Trophoblast cell (in vitro differentiated cells and primary cell): Measurements from ENCODE around the gene ALOX15.
"Not testable (repeated sequence)": the region's sequence is repeated elsewhere in the genome, so short reads cannot be mapped to it uniquely, and the experiment has no call there.

ENCODE experiments used
- DNase-seq, 2 donors: peaks; one replicate each; pipeline ENCODE4 v3.0.0-alpha.2; 2016
- H2AFZ ChIP-seq: 2 replicates; pipeline ENCODE4 v1.6.1; 2013; ENCODE audit warnings: low read length, moderate library complexity, mild to moderate bottlenecking; ENCODE audit not compliant: insufficient read depth, poor library complexity
- H2AK5ac ChIP-seq: 2 replicates; pipeline ENCODE4 v1.6.1; 2013; ENCODE audit warnings: mild to moderate bottlenecking, low read length
- H2BK120ac ChIP-seq: 2 replicates; pipeline ENCODE4 v1.6.1; 2013; ENCODE audit warnings: low read length, mild to moderate bottlenecking, moderate library complexity; ENCODE audit not compliant: insufficient read depth, poor library complexity
- H2BK12ac ChIP-seq: 2 replicates; pipeline ENCODE4 v1.6.1; 2013; ENCODE audit warnings: mild to moderate bottlenecking, low read length, moderate library complexity
- H2BK5ac ChIP-seq: 2 replicates; pipeline ENCODE4 v1.6.1; 2013; ENCODE audit warnings: low read length, low read depth, moderate library complexity, mild to moderate bottlenecking; ENCODE audit not compliant: poor library complexity
- H3K14ac ChIP-seq: 2 replicates; pipeline ENCODE4 v1.6.1; 2013; ENCODE audit warnings: mild to moderate bottlenecking, low read length
- H3K18ac ChIP-seq: 2 replicates; pipeline ENCODE4 v1.6.1; 2013; ENCODE audit warnings: mild to moderate bottlenecking, low read length
- H3K23ac ChIP-seq: 2 replicates; pipeline ENCODE4 v1.6.1; 2013; ENCODE audit warnings: low read length
- H3K27ac ChIP-seq: 2 replicates; pipeline ENCODE4 v1.5.1; 2013; ENCODE audit warnings: low read depth, mild to moderate bottlenecking, inconsistent platforms, low read length, moderate library complexity
- H3K27me3 ChIP-seq: 2 replicates; pipeline ENCODE4 v1.6.1; 2013; ENCODE audit warnings: inconsistent platforms, mild to moderate bottlenecking, low read length, moderate library complexity; ENCODE audit not compliant: insufficient read depth
- H3K36me3 ChIP-seq, 2 experiments: 1 replicate in 1 of 2; 2 replicates in 1 of 2; pipeline ENCODE4 v1.6.1; 2013; ENCODE audit warnings: low read length in 2 of 2, mild to moderate bottlenecking in 2 of 2, moderate library complexity in 1 of 2; ENCODE audit not compliant: insufficient read depth in 2 of 2, control insufficient read depth in 1 of 2
- H3K4ac ChIP-seq: 2 replicates; pipeline ENCODE4 v1.6.1; 2013; ENCODE audit warnings: low read depth, mild to moderate bottlenecking, low read length, moderate library complexity
- H3K4me1 ChIP-seq, 2 experiments: 1 replicate in 1 of 2; 2 replicates in 1 of 2; pipeline ENCODE4 v1.6.1; 2013; ENCODE audit warnings: low read length in 2 of 2, mild to moderate bottlenecking in 2 of 2, moderate library complexity in 1 of 2; ENCODE audit not compliant: insufficient read depth in 2 of 2, control insufficient read depth in 1 of 2
- H3K4me2 ChIP-seq: 2 replicates; pipeline ENCODE4 v1.6.1; 2013; ENCODE audit warnings: inconsistent platforms, mild to moderate bottlenecking, low read length, moderate library complexity
- H3K4me3 ChIP-seq: 2 replicates; pipeline ENCODE4 v1.5.1; 2013; ENCODE audit warnings: mild to moderate bottlenecking, low read depth, low read length, inconsistent platforms
- H3K79me1 ChIP-seq: one replicate; pipeline ENCODE4 v1.6.1; 2013; ENCODE audit warnings: low read length
- H3K79me2 ChIP-seq: 2 replicates; pipeline ENCODE4 v1.6.1; 2013; ENCODE audit warnings: low read length, mild to moderate bottlenecking; ENCODE audit not compliant: control insufficient read depth, insufficient read depth, poor library complexity
- H3K9ac ChIP-seq: 2 replicates; pipeline ENCODE4 v1.6.1; 2013; ENCODE audit warnings: mild to moderate bottlenecking, low read length
- H3K9me3 ChIP-seq: 2 replicates; pipeline ENCODE4 v1.6.1; 2013; ENCODE audit warnings: low read depth, mild to moderate bottlenecking, control low read depth, inconsistent platforms, low read length; ENCODE audit not compliant: insufficient read depth
- H4K12ac ChIP-seq: 2 replicates; pipeline ENCODE4 v1.6.1; 2013; ENCODE audit warnings: low read depth, mild to moderate bottlenecking, low read length, moderate library complexity
- H4K8ac ChIP-seq: 2 replicates; pipeline ENCODE4 v1.6.1; 2013; ENCODE audit warnings: low read depth, mild to moderate bottlenecking, low read length, moderate library complexity
- H4K91ac ChIP-seq: one replicate; pipeline ENCODE4 v1.6.1; 2013; ENCODE audit warnings: low read depth, mild to moderate bottlenecking, low read length, moderate library complexity
- WGBS: extraction: QIAGEN DNeasy Blood & Tissue Kit; methylation state at CpG from one replicate; pipeline ENCODE4 v1.1.7; 2013; ENCODE audit warnings: missing lambda C conversion rate; ENCODE audit not compliant: insufficient read length, insufficient coverage; ENCODE audit errors: extremely low coverage; 5-methylcytosine and 5-hydroxymethylcytosine counted together

The ALOX15 gene

DNA sequence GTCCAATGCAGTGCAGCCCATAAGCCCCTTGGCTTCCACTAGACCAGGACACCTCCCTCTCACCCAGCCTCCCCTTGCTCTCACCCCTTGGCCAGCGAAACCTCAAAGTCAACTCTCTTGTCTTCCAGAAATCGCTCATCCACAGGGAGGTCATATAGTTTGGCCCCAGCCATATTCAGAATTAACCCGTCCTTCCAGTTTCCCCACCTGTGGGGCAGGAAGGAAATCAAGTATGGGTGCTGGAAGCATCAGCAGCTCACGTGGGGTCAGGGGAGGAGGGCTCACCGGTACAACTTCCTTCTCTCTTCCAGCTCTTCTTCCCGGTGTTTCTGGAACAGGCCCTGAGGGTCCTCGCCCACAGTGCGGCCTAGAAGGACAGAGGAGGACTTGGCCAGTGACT lies 2.7 kb downstream of the ALOX15 start:
- not testable (repeated sequence) for H2BK12ac ChIP-seq, H2AFZ ChIP-seq, H3K4ac ChIP-seq, H3K18ac ChIP-seq, H3K36me3 ChIP-seq, H3K4me2 ChIP-seq, H2BK5ac ChIP-seq, H3K79me1 ChIP-seq, H2AK5ac ChIP-seq, DNase-seq, H4K12ac ChIP-seq, H3K4me3 ChIP-seq, H3K9me3 ChIP-seq, H3K79me2 ChIP-seq, H3K9ac ChIP-seq, H4K91ac ChIP-seq, H3K27ac ChIP-seq, H3K23ac ChIP-seq, H2BK120ac ChIP-seq, H3K14ac ChIP-seq, H4K8ac ChIP-seq
- no CpG with 5 or more reads among the region's 8 CpGs for WGBS
- Histone ChIP-seq H3K4me1 (peaks cover 9 to 13% of the 10 kb centered on the region in 2 experiments), H3K27me3 (peaks cover 25% of the 10 kb centered on the region)

- Histone ChIP-seq H2BK120ac (no peak overlapping the region), H3K9ac (no peak overlapping the region), H3K36me3 (no peaks in the 10 kb centered on the region), H3K27me3 (peaks cover 12% of the 10 kb centered on the region), H3K14ac (no peak overlapping the region), H3K79me2 (no peaks in the 10 kb centered on the region), H3K4me3 (no peak overlapping the region), H2BK5ac (no peak overlapping the region), H3K27ac (no peak overlapping the region), H2AK5ac (no peak overlapping the region), H3K9me3 (peaks cover 3% of the 10 kb centered on the region), H3K23ac (no peak overlapping the region), H2AFZ (no peak overlapping the region), H3K4ac (no peak overlapping the region), H3K4me2 (no peak overlapping the region), H3K18ac (no peak overlapping the region), H4K12ac (no peak overlapping the region), H4K8ac (no peak overlapping the region), H3K4me1 (peaks cover 9 to 11% of the 10 kb centered on the region in 2 experiments), H3K79me1 (no peaks in the 10 kb centered on the region), H2BK12ac (no peak overlapping the region), H4K91ac (no peak overlapping the region)
- WGBS, result no CpG with 5 or more reads among the region's 12 CpGs
- no peak for DNase-seq
Measured at GRCh38 chr17:4636474-4637100, 4.9 kb downstream of the ALOX15 start.

- Histone ChIP-seq H2AK5ac (no peak overlapping the region), H3K4me2 (no peak overlapping the region), H3K9ac (no peak overlapping the region), H4K91ac (no peak overlapping the region), H2AFZ (no peak overlapping the region), H3K79me1 (no peaks in the 10 kb centered on the region), H2BK120ac (no peak overlapping the region), H3K23ac (no peak overlapping the region), H3K79me2 (no peaks in the 10 kb centered on the region), H4K8ac (no peak overlapping the region), H3K18ac (no peak overlapping the region), H2BK12ac (no peak overlapping the region), H3K4ac (no peak overlapping the region), H3K27me3 (peaks cover 6% of the 10 kb centered on the region), H3K27ac (no peak overlapping the region), H3K36me3 (no peaks in the 10 kb centered on the region), H3K9me3 (peaks cover 3% of the 10 kb centered on the region), H4K12ac (no peak overlapping the region), H2BK5ac (no peak overlapping the region), H3K4me1 (peaks cover 6 to 9% of the 10 kb centered on the region in 2 experiments), H3K4me3 (no peak overlapping the region), H3K14ac (no peak overlapping the region)
- no peak for DNase-seq
- no CpG with 5 or more reads among the region's 10 CpGs for WGBS
Measured at GRCh38 chr17:4635823-4636375, 5.6 kb downstream of the ALOX15 start.

GRCh38 chr17:4634976-4635375 lies 6.5 kb downstream of the ALOX15 start:
- WGBS, result no CpG with 5 or more reads among the region's 4 CpGs

More at GRCh38 chr17:4634976-4635375, 6.5 kb downstream of the ALOX15 start:
- Histone ChIP-seq H3K27me3 (peaks cover 4% of the 10 kb centered on the region), H3K79me2 (no peaks in the 10 kb centered on the region), H2BK120ac (no peak overlapping the region), H3K4ac (no peak overlapping the region), H3K79me1 (no peaks in the 10 kb centered on the region), H2BK5ac (no peak overlapping the region), H4K91ac (no peak overlapping the region), H3K4me1 (peaks cover 6 to 9% of the 10 kb centered on the region in 2 experiments), H4K12ac (no peak overlapping the region), H3K27ac (no peak overlapping the region), H3K4me3 (no peak overlapping the region), H2AFZ (no peak overlapping the region), H3K4me2 (no peak overlapping the region), H3K9me3 (peaks cover 3% of the 10 kb centered on the region), H2AK5ac (no peak overlapping the region), H3K23ac (no peak overlapping the region), H3K14ac (no peak overlapping the region), H3K36me3 (no peaks in the 10 kb centered on the region), H3K9ac (no peak overlapping the region), H3K18ac (no peak overlapping the region), H2BK12ac (no peak overlapping the region), H4K8ac (no peak overlapping the region)
- no peak for DNase-seq
